GM23248 (cell line): ENCODE data around the gene CDH1. TPM values are rescaled to one million over a fixed set of nuclear protein-coding genes. Genes with fewer than 3 reads are reported as not detected.

ENCODE experiments used
- DNase-seq: peaks from one replicate; pipeline ENCODE4 v3.0.0-alpha.2; 2015
- H2AFZ ChIP-seq: fragments of 200-600 bp; sonication (generic); 2 replicates; pipeline ENCODE4 v1.6.1; 2016; ENCODE audit warnings: antibody characterized with exemption
- H3F3A ChIP-seq: fragments of 200-600 bp; sonication (generic); 2 replicates; pipeline ENCODE4 v1.6.1; 2016; ENCODE audit warnings: mild to moderate bottlenecking, antibody characterized with exemption, mixed run types; ENCODE audit not compliant: insufficient read depth
- H3K27ac ChIP-seq: fragments of 200-600 bp; sonication (generic); 2 replicates; pipeline ENCODE4 v1.5.1; 2016; ENCODE audit warnings: mild to moderate bottlenecking
- H3K27me3 ChIP-seq: fragments of 200-600 bp; sonication (generic); replicated peaks from 2 replicates; pipeline ENCODE4 v1.6.1; 2016; ENCODE audit warnings: mild to moderate bottlenecking; ENCODE audit not compliant: insufficient read depth
- H3K36me3 ChIP-seq: fragments of 200-600 bp; sonication (generic); 2 replicates; pipeline ENCODE4 v1.6.1; 2016; ENCODE audit warnings: low read depth, mild to moderate bottlenecking
- H3K4me1 ChIP-seq: fragments of 200-600 bp; sonication (generic); 2 replicates; pipeline ENCODE4 v1.6.1; 2016; ENCODE audit warnings: mild to moderate bottlenecking; ENCODE audit not compliant: insufficient read depth
- H3K4me2 ChIP-seq: fragments of 200-600 bp; sonication (generic); one replicate; pipeline ENCODE4 v1.6.1; 2016; ENCODE audit warnings: mild to moderate bottlenecking; ENCODE audit not compliant: unreplicated experiment
- H3K4me3 ChIP-seq: fragments of 200-600 bp; sonication (generic); 2 replicates; pipeline ENCODE4 v1.5.1; 2016; ENCODE audit warnings: mild to moderate bottlenecking
- H3K79me2 ChIP-seq: fragments of 200-600 bp; sonication (generic); 2 replicates; pipeline ENCODE4 v1.6.1; 2016; ENCODE audit warnings: mild to moderate bottlenecking; ENCODE audit not compliant: insufficient read depth
- H3K9ac ChIP-seq: fragments of 200-600 bp; sonication (generic); 2 replicates; pipeline ENCODE4 v1.6.1; 2016; ENCODE audit warnings: mild to moderate bottlenecking
- H3K9me2 ChIP-seq: fragments of 200-600 bp; sonication (generic); 2 replicates; pipeline ENCODE4 v1.6.1; 2016; ENCODE audit warnings: mixed run types, mild to moderate bottlenecking, moderate library complexity; ENCODE audit not compliant: insufficient read depth
- H3K9me3 ChIP-seq: fragments of 200-600 bp; sonication (generic); one replicate; pipeline ENCODE4 v1.6.1; 2017; ENCODE audit warnings: low read depth
- H4K20me1 ChIP-seq: fragments of 200-600 bp; sonication (generic); 2 replicates; pipeline ENCODE4 v1.6.0; 2016; ENCODE audit not compliant: insufficient read depth
- EZH2 ChIP-seq: fragments of 200-600 bp; sonication (generic); IDR thresholded peaks from 2 replicates; pipeline ENCODE4 v1.6.1; 2018; ENCODE audit warnings: antibody characterized with exemption, mild to moderate bottlenecking; ENCODE audit not compliant: insufficient read depth, poor library complexity, severe bottlenecking
- EZH2phosphoT487 ChIP-seq: fragments of 200-600 bp; sonication (generic); IDR thresholded peaks from 2 replicates; pipeline ENCODE4 v1.6.1; 2018; ENCODE audit warnings: antibody characterized with exemption, moderate library complexity, mild to moderate bottlenecking, low read depth; ENCODE audit not compliant: insufficient read depth
- WGBS, 2 experiments: methylation state at CpG; one replicate each; pipeline ENCODE4 v1.1.6; 2015 to 2017; ENCODE audit warnings: low lambda C conversion rate in 2 of 2, low coverage in 1 of 2; ENCODE audit errors: missing lambda C conversion rate in 2 of 2; 5-methylcytosine and 5-hydroxymethylcytosine counted together
- in situ Hi-C: fragments of 300-500 bp; cut with MboI; formaldehyde crosslinking; loops from 2 replicates; pipeline ENCODE4 v1.15.0; 2020
- polyA plus RNA-seq: library from polyadenylated mRNA; unstranded; fragments of >200 nt; fragmentation: Nextera tagmentation; extraction: Ambion mirVana; gene quantifications from 2 replicates; pipeline ENCODE4 v1.2.1, GENCODE V29; 2016
- total RNA-seq: library from RNA; depleted of rRNA; stranded (reverse); fragments of >200 nt; shearing (Covaris generic); gene quantifications from 2 replicates; pipeline ENCODE4 v1.2.3, GENCODE V29; 2014

CDH1 gene
- total and polyA plus RNA-seq, 2 experiments from 2014 or later, result 0.04 TPM; not detected in 1

DNA sequence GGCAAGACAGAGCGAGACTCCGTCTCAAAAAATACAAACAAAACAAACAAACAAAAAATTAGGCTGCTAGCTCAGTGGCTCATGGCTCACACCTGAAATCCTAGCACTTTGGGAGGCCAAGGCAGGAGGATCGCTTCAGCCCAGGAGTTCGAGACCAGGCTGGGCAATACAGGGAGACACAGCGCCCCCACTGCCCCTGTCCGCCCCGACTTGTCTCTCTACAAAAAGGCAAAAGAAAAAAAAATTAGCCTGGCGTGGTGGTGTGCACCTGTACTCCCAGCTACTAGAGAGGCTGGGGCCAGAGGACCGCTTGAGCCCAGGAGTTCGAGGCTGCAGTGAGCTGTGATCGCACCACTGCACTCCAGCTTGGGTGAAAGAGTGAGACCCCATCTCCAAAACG lies 531 bp upstream of the CDH1 start:
- no peaks in the 10 kb centered on the region for H3F3A ChIP-seq
- H3K79me2 ChIP-seq, result no peaks in the 10 kb centered on the region
- peaks cover 34% of the 10 kb centered on the region for H3K27me3 ChIP-seq
- in situ Hi-C loops, result no loop called here
- no peak overlapping the region for H3K4me2 ChIP-seq
- DNase-seq, result no peak
- no peak overlapping the region for H2AFZ ChIP-seq
- no peaks in the 10 kb centered on the region for H4K20me1 ChIP-seq
- TF ChIP-seq EZH2, result no peak
- no peak for TF ChIP-seq EZH2phosphoT487
- H3K9ac ChIP-seq, result no peak overlapping the region
- no peaks in the 10 kb centered on the region for H3K4me1 ChIP-seq
- H3K9me2 ChIP-seq, result no peaks in the 10 kb centered on the region
- H3K36me3 ChIP-seq, result no peaks in the 10 kb centered on the region
- H3K4me3 ChIP-seq, result no peak overlapping the region
- no peaks in the 10 kb centered on the region for H3K9me3 ChIP-seq
- H3K27ac ChIP-seq, result no peak overlapping the region
- 80 to 84% methylated on average over 12 of the region's 12 CpGs for WGBS, 2 experiments

DNA sequence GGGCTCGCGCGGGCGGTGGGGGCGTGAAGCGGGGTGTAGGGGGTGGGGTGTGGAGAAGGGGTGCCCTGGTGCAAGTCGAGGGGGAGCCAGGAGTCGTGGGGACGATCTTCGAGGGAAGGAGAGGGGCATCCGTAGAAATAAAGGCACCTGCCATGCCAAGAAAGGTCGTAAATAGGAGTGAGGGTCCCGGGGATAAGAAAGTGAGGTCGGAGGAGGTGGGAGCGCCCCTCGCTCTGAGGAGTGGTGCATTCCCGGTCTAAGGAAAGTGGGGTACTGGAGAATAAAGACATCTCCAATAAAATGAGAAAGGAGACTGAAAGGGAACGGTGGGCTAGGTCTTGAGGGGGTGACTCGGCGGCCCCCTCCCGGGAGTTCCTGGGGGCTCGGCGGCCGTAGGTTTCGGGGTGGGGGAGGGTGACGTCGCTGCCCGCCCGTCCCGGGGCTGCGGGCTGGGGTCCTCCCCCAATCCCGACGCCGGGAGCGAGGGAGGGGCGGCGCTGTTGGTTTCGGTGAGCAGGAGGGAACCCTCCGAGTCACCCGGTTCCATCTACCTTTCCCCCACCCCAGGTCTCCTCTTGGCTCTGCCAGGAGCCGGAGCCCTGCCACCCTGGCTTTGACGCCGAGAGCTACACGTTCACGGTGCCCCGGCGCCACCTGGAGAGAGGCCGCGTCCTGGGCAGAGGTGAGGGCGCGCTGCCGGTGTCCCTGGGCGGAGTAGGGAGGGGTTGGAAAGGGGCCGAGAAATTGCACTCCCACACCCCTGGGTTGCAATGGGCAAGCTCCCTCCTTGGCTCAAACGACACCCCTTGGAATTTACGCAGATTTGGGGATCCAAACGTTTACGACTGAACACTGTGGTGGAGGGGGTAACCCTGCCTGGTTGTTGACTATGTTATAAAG lies 888 bp downstream of the CDH1 start:
- Histone ChIP-seq H2AFZ (no peak overlapping the region), H3K79me2 (no peaks in the 10 kb centered on the region), H3K36me3 (no peaks in the 10 kb centered on the region), H3K9ac (no peak overlapping the region), H3K4me3 (no peak overlapping the region), H3K4me2 (no peak overlapping the region), H3F3A (no peaks in the 10 kb centered on the region), H3K9me2 (no peaks in the 10 kb centered on the region), H3K27ac (no peak overlapping the region), H3K4me1 (no peaks in the 10 kb centered on the region), H3K27me3 (peaks cover 34% of the 10 kb centered on the region), H3K9me3 (no peaks in the 10 kb centered on the region), H4K20me1 (no peaks in the 10 kb centered on the region)
- in situ Hi-C loops, result no loop called here
- DNase-seq, result no peak
- peak; percentile 89 for TF ChIP-seq EZH2
- TF ChIP-seq EZH2phosphoT487, result 0 out of 2 replicates have a peak, but pooled peaks have one; percentile 22
- WGBS, 2 experiments, result 6 to 15% methylated on average over 26 to 58 of the region's 58 CpGs

DNA sequence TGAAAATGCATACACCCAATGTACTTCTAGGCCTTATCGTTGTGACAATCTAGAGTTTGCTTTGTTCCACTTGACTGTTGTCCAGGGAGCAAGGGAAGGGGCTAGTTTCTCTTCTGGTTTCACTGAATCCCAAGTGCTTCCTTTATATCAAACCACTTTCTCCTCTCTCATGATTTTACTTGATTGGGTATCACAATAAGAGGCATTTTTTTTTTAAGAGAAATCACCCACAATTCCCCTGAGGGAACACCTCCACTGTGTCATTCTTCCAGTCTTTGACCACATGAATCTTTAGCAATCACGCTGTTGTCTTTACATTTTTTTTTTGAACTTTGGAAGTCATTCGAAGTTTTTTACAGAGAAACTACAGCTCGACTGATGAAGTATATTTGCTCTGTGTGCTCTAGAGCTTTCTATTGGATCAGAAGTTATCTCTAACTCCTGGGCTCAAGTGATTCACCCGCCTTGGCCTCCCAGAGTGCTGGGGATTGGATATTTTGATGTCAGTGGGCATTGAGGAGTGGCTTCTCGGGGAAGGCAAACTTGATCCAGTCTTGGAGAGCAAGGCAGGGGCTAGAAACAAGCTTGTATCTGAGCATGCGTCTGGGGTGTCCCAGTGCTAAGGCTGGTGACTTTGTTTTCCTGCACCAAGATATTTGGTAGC lies 3.0 kb downstream of the CDH1 start:
- in situ Hi-C loops, result no loop called here
- H3K27me3 ChIP-seq, result peaks cover 42% of the 10 kb centered on the region
- no peaks in the 10 kb centered on the region for H4K20me1 ChIP-seq
- no peaks in the 10 kb centered on the region for H3K36me3 ChIP-seq
- no peak overlapping the region for H3K27ac ChIP-seq
- H3F3A ChIP-seq, result no peaks in the 10 kb centered on the region
- no peak for TF ChIP-seq EZH2phosphoT487
- TF ChIP-seq EZH2, result no peak
- DNase-seq, result no peak
- no peaks in the 10 kb centered on the region for H3K9me2 ChIP-seq
- no peak overlapping the region for H3K4me3 ChIP-seq
- H3K4me2 ChIP-seq, result no peak overlapping the region
- H2AFZ ChIP-seq, result no peak overlapping the region
- WGBS, 2 experiments, result 53 to 59% methylated on average over 7 of the region's 7 CpGs
- H3K9me3 ChIP-seq, result no peaks in the 10 kb centered on the region
- no peaks in the 10 kb centered on the region for H3K79me2 ChIP-seq
- no peak overlapping the region for H3K9ac ChIP-seq
- H3K4me1 ChIP-seq, result no peaks in the 10 kb centered on the region

DNA sequence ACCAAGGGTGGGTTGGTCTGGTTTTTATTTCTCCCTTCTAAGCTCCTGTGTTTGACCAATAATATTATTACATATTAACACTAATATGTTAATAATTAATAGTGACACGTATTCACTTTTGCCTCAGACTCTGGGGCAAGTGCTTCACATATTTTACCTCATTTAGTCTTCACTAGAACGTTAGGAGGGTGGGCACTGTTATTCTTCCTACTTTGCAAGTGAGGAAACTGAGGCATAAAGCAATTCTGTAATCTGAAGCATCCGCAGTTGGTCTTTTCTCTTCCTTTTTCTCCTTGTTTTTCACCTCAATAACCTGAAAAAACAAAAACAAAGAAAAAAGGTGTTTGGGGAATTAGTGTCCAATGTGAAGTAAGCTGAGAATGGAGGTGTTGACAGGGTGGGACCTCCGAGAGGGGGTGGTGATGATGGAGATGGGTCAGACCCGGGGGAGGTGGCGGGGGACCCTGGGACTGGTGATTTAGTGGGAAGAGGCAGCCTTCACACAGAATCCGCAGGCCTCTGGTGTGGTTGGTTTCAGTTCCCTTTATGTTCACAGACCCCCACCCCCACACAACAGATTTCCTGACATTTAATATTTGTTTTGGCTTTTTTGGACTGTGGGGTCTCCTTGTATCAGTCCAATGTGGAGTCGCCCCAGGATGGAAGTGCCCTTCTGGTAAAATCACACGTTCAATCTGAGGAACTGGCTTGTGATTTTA lies 3.7 kb downstream of the CDH1 start:
- TF ChIP-seq EZH2phosphoT487, result no peak
- TF ChIP-seq EZH2, result no peak
- Histone ChIP-seq H3K9me3 (no peaks in the 10 kb centered on the region), H3K27me3 (peaks cover 42% of the 10 kb centered on the region), H3K9ac (no peak overlapping the region), H3K9me2 (no peaks in the 10 kb centered on the region), H3F3A (no peaks in the 10 kb centered on the region), H3K4me3 (no peak overlapping the region), H3K79me2 (no peaks in the 10 kb centered on the region), H4K20me1 (no peaks in the 10 kb centered on the region), H3K36me3 (no peaks in the 10 kb centered on the region), H3K4me1 (no peaks in the 10 kb centered on the region), H2AFZ (no peak overlapping the region), H3K27ac (no peak overlapping the region), H3K4me2 (no peak overlapping the region)
- 47 to 50% methylated on average over 8 to 9 of the region's 9 CpGs for WGBS, 2 experiments
- DNase-seq, result no peak
- in situ Hi-C loops, result no loop called here
